ENCODE measurements around the gene LYZL6.
A peak's percentile ranks its signal among the peaks of the same experiment; 100 is the strongest.
"Not testable (repeated sequence)": the region's sequence is repeated elsewhere in the genome, so short reads cannot be mapped to it uniquely, and the experiment has no call there.

Gene LYZL6

DNA sequence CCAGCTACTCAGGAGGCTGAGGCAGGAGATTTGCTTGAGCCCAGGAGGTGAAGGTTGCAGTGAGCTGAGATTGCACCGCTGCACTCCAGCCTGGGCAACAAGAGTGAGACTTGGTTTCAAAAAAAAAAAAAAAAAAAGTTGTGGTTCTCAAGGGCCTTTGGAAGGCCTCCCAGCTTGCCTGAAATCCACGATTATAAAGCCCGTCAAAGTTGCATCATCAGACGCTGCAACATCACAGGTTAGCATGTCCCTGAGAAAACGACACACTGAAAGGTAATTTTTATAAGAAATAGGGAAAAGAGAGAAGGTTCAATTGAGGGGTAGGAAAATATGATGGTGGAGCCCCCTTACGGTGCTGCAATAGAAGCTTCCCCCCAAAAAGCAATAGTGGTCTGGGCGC, 4.6 kb upstream of the LYZL6 start:
- no peak for TF ChIP-seq Cebpa-rat (IDR thresholded peaks at IDR 0.05)
- H3K27ac ChIP-seq = no peak overlapping the region
- no peaks in the 10 kb centered on the region for H3K4me1 ChIP-seq
- no peaks in the 10 kb centered on the region for H4K20me1 ChIP-seq
- H3K9me3 ChIP-seq = no peaks in the 10 kb centered on the region
- H3K27me3 ChIP-seq = no peaks in the 10 kb centered on the region
- no peaks in the 10 kb centered on the region for H3K36me3 ChIP-seq
- H3K4me3 ChIP-seq = no peak overlapping the region
- H3K4me2 ChIP-seq = no peak overlapping the region
- H3K9ac ChIP-seq = no peak overlapping the region

DNA sequence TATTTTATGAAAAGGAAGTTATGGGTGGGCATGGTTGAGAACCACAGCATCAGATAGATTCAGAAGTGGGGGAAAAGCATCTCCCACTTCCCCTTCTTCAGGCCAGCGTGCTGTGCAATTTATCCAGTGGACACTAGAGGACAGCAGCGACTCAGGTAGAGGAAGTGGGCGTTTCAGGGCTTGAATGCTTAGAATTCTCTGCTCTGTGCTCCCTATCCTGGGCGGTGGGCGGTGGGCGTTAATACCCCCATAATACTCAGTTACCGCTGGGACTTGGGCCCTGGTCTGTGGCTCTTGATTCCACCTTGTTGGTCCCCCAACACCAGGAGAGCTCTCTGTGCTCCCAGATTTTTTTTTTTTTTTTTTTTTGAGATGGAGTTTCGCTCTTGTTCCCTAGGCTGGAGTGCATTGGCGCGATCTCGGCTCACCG, 3.7 kb upstream of the LYZL6 start:
- no peak for TF ChIP-seq Cebpa-rat (IDR thresholded peaks at IDR 0.05)

DNA sequence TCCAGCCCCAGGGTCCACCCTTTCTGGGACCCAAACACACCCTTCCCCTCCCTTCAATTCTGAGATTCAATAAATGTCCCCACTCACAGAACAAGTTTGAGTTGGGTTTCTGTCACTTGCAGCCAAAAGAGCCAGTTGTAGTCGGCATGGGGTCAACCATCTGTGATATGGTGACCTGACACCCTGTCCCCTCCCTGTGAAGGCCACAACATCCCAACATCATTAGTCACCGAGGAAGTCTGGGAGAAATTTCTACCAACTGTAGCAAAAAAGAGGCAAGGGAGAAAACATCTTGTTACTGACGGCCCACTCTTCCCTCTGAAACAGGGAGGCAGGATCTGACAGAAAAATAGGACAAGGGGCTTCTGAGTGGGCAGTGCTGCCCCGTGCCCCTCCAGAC, 638 bp upstream of the LYZL6 start:
- no peaks in the 10 kb centered on the region for H3K4me1 ChIP-seq
- H3K4me2 ChIP-seq = no peak overlapping the region
- no peak overlapping the region for H3K4me3 ChIP-seq
- no peaks in the 10 kb centered on the region for H4K20me1 ChIP-seq
- no peaks in the 10 kb centered on the region for H3K27me3 ChIP-seq
- H3K9ac ChIP-seq = no peak overlapping the region
- TF ChIP-seq Cebpa-rat (IDR thresholded peaks at IDR 0.05) = no peak
- no peaks in the 10 kb centered on the region for H3K36me3 ChIP-seq
- H3K27ac ChIP-seq = no peak overlapping the region
- H3K9me3 ChIP-seq = no peaks in the 10 kb centered on the region

More for the DNA sequence above, 3.7 kb upstream of the LYZL6 start:
- Histone ChIP-seq H3K4me2 (no peak overlapping the region), H3K27me3 (no peaks in the 10 kb centered on the region), H3K4me3 (no peak overlapping the region), H3K27ac (no peak overlapping the region), H3K9me3 (no peaks in the 10 kb centered on the region), H3K4me1 (no peaks in the 10 kb centered on the region), H3K9ac (no peak overlapping the region), H3K36me3 (no peaks in the 10 kb centered on the region), H4K20me1 (no peaks in the 10 kb centered on the region)

DNA sequence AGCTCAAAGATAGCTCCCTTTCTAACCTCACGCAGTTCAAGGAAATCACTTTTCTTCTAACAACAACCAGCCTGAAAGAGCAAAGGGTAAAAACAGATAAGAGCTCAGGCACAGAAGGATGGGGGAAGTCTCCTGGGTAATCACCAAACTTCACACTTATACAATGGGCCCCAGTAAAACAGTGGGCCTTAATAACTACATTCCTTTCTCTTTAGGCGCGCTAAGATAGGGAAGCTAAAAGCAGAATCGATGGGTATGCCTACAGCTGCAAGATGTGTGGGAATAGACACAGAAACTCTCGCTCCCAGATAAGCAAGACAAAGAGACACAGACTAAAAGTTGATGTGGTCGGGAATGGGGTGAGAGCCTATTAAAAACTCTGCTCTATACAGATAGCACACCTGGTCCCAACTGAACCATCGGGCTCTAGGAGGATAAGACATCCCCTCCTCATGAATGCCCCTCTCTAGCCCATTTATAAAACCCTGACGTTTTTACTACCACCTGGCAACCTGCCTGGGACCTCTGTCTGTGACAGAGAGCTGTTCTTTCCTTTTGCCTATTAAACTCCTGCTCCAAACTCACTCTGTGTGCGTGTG, 826 bp downstream of the LYZL6 start:
- Histone ChIP-seq H3K4me3 (no peak overlapping the region), H3K4me1 (no peaks in the 10 kb centered on the region), H3K27me3 (no peaks in the 10 kb centered on the region), H3K9me3 (no peaks in the 10 kb centered on the region), H3K4me2 (no peak overlapping the region), H3K27ac (no peak overlapping the region), H3K9ac (no peak overlapping the region), H3K36me3 (no peaks in the 10 kb centered on the region), H4K20me1 (no peaks in the 10 kb centered on the region)
- TF ChIP-seq Cebpa-rat (IDR thresholded peaks at IDR 0.05) = no peak

DNA sequence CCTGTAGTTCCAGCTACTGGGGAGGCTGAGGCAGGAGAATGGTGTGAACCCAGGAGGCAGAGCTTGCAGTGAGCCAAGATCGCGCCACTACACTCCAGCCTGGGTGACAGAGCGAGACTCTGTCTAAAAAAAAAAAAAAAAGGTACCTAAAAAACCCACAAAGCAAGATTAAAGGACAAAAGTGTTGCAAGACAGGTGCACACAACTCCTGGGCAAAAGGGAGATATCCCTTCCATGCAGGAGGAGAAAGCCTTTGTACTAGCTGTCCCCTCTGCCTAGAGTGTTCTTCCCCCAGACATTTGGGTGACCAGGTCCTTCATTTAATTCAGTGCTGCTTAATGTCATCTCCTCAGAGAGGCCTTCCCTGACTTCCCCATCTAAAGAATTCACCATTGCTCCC, 5.0 kb downstream of the LYZL6 start:
- not testable (repeated sequence) for H3K4me3 ChIP-seq, H3K4me1 ChIP-seq, H3K27ac ChIP-seq, H3K36me3 ChIP-seq, H3K9me3 ChIP-seq, H4K20me1 ChIP-seq, H3K4me2 ChIP-seq, H3K27me3 ChIP-seq, H3K9ac ChIP-seq

DNA sequence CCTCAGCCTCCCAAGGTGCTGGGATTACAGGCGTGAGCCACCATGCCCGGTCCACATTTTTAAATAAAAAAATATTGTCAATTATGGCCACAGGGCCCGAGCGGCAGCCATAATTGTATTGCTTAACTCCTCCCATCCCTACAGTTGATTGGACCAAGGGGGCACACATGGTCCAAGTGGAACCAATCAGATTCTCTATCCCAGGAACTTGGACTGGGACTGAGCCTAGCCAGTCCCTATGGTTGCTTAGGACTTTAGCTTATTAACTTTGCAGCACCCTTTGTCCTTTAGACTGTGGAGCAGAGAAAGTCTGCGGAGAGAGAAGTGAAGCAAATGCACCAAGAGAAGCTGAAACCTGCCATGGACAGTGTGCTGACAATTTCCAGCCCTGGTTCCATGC, 7.5 kb downstream of the LYZL6 start:
- Histone ChIP-seq H4K20me1 (no peaks in the 10 kb centered on the region), H3K36me3 (no peaks in the 10 kb centered on the region), H3K4me3 (no peak overlapping the region), H3K4me2 (no peak overlapping the region), H3K9me3 (no peaks in the 10 kb centered on the region), H3K27me3 (no peaks in the 10 kb centered on the region), H3K27ac (no peak overlapping the region), H3K4me1 (peaks cover 1% of the 10 kb centered on the region; the same call in 1 of the 2 replicates), H3K9ac (no peak overlapping the region)
- no peak for TF ChIP-seq Cebpa-rat (IDR thresholded peaks at IDR 0.05)

DNA sequence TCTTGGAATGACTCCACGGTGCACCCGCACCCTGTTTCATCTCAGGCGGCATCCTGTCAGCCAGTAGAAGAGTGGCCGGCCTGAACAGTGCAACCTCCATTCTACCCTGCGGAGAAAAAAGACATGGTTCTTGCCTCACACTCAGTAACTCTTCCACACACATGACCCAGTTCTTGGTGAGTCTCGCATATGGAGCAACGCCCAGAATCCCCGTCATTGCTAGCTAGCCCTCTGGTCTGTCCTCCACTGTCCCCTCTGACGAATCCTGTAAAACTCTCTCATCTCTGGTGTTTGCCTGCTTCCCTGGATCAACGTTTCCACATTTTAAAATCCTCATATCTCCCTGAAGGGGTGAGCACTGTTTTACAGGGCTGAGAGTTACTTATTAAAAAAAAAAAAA, 8.8 kb downstream of the LYZL6 start:
- TF ChIP-seq Cebpa-rat (IDR thresholded peaks at IDR 0.05) = no peak
- Histone ChIP-seq H3K9me3 (no peaks in the 10 kb centered on the region), H3K4me2 (no peak overlapping the region)

DNA sequence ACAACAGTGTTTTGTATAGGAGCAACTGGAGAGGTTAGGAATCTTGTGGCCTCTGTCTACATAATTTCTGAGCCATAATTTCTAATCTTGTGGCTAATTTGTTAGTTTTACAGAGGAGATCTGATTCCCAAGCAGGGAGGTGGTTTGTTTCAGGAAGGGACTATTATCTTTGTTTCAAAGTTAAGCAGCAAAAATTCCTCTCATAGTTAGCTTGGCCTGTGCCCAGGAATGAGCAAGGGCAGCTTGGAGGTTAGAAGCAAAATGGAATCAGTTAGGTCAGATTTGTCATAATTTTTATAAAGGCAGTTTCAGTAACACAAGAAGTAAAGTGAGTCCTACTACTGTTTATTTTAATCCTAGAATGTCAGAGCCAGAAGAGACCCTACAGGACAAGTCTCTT, 10.9 kb downstream of the LYZL6 start:
- H3K9me3 ChIP-seq = no peaks in the 10 kb centered on the region
- no peaks in the 10 kb centered on the region for H4K20me1 ChIP-seq
- H3K27me3 ChIP-seq = no peaks in the 10 kb centered on the region
- H3K4me3 ChIP-seq = no peak overlapping the region
- no peaks in the 10 kb centered on the region for H3K36me3 ChIP-seq
- H3K4me2 ChIP-seq = no peak overlapping the region
- H3K27ac ChIP-seq = no peak overlapping the region
- peaks cover 18% of the 10 kb centered on the region for H3K4me1 ChIP-seq
- no peak for TF ChIP-seq Cebpa-rat (IDR thresholded peaks at IDR 0.05)
- H3K9ac ChIP-seq = no peak overlapping the region

More for the DNA sequence above, 8.8 kb downstream of the LYZL6 start:
- H4K20me1 ChIP-seq = no peaks in the 10 kb centered on the region
- H3K27ac ChIP-seq = no peak overlapping the region
- no peak overlapping the region for H3K9ac ChIP-seq
- H3K27me3 ChIP-seq = no peaks in the 10 kb centered on the region
- peaks cover 14% of the 10 kb centered on the region for H3K4me1 ChIP-seq
- no peaks in the 10 kb centered on the region for H3K36me3 ChIP-seq
- H3K4me3 ChIP-seq = no peak overlapping the region

DNA sequence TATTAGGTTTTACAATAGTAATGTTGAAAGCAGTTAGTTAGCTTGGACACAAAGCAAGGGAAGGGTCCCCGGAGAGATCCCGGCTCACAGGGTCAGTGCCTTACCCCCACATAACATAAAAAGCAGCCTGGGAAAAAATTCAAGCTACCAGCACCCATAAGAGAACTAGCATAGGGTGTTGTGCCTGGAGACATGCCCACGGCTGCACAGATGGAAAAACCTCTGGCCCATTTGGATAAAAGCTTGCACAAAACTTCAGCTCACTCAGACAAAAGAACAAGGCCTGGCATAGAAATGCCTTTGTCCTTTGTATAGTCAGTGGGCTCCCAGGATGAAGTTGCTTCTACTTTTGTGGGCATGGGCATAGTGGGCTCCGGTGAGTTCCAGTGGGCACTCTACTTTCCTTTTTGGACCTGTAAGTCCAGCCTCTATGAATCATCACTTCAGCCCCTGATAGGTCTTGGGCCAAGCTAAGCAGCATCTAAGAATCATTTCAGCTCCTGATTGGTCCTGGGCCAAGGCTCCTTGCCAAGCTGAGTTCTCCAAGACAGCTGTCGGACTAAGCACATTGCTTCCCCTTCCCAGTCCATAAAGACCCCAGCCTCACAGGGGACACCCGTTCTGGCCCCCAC, 11.6 kb downstream of the LYZL6 start:
- H4K20me1 ChIP-seq = no peaks in the 10 kb centered on the region
- no peaks in the 10 kb centered on the region for H3K36me3 ChIP-seq
- H3K9ac ChIP-seq = no peak overlapping the region
- no peak overlapping the region for H3K4me3 ChIP-seq
- no peaks in the 10 kb centered on the region for H3K9me3 ChIP-seq
- no peak overlapping the region for H3K4me2 ChIP-seq
- H3K27ac ChIP-seq = no peak overlapping the region
- no peak for TF ChIP-seq Cebpa-rat (IDR thresholded peaks at IDR 0.05)
- H3K4me1 ChIP-seq = peaks cover 18% of the 10 kb centered on the region
- no peaks in the 10 kb centered on the region for H3K27me3 ChIP-seq

DNA sequence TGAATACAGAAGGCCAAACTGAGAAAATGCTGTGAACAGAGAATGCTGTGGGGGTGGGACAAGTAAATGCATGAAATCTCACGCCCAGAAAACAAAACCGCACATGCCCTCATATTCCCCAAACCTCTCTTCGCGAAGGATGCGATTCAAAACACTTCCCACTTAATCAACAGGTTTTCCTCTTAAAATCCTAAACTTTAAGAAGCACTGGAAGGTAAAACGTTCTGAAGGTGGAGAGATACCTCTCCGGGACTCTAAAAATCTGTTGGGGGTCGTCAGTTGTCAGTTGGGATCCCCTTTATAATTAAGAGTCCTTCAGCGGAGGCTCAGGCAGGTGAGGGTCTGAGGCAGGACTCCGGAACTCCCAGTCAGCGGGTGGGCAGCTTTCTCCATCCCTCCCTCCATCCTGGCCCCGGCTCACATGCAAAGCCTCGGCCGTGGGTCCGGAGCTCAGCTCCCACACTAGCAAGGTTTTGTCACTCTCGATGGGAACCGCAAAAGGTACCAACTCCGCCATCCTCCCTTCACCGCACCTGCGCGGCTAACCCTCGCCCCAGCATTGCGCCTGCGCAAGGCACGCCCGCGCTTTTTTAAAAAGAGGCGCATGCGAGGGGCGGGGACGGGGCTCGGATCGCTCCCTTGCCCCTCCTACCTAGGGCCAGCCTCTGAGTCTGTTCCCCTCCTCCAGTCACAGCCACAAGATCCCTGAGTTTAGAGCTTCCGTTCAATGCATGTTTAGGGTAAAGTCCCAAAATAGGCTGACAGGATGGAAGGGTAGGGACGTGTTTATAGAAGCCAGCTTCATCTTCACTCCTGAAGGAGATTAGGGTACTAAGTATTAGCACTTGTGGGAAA, 13.1 kb downstream of the LYZL6 start, which contains the start of gene RDM1:
RDM1 (minus strand) TSS at position 563 of the 855 bp plus-strand sequence; CDS start at position 517, 46 bp downstream.
- no peak for TF ChIP-seq Cebpa-rat (IDR thresholded peaks at IDR 0.05)
- H3K4me1 ChIP-seq = peaks cover 18% of the 10 kb centered on the region
- no peaks in the 10 kb centered on the region for H4K20me1 ChIP-seq
- H3K9me3 ChIP-seq = no peaks in the 10 kb centered on the region
- no peaks in the 10 kb centered on the region for H3K27me3 ChIP-seq
- peak within 1 kb of the TSS; percentile 64 for H3K9ac ChIP-seq
- H3K36me3 ChIP-seq = no peaks in the 10 kb centered on the region
- peak within 1 kb of the TSS; percentile 68 for H3K4me3 ChIP-seq
- H3K27ac ChIP-seq = peak within 1 kb of the TSS; percentile 31; the same call in 1 of the 2 replicates
- H3K4me2 ChIP-seq = peak within 1 kb of the TSS; percentile 93
